GM21367 (cell line): ENCODE results near the gene CNGA2.

Experiments used
- ATAC-seq: cut with Tn5 transposase; IDR thresholded peaks from one replicate; pipeline ENCODE4 v1.9.1; 2021; ENCODE audit not compliant: unreplicated experiment

The CNGA2 gene

GRCh38 chrX:151711787-151712186, 22.8 kb upstream of the CNGA2 start:
- ATAC-seq: no peak

GRCh38 chrX:151712253-151712652, 22.3 kb upstream of the CNGA2 start:
- no peak for ATAC-seq

GRCh38 chrX:151713849-151714248, 20.7 kb upstream of the CNGA2 start:
- ATAC-seq: no peak

- no peak for ATAC-seq
These were observed 20.2 kb upstream of the CNGA2 start for GRCh38 chrX:151714362-151714761.

- no peak for ATAC-seq
These were observed 18.8 kb upstream of the CNGA2 start, which contains the start of gene FATE1 for GRCh38 chrX:151715752-151716151. TSS of gene FATE1 (plus strand) at chrX:151716035. CDS start at chrX:151716120, 85 bp downstream.

- ATAC-seq: no peak
These were observed 12.2 kb upstream of the CNGA2 start for GRCh38 chrX:151722241-151722846.

GRCh38 chrX:151723156-151723760, 11.3 kb upstream of the CNGA2 start:
- ATAC-seq: no peak

- ATAC-seq: no peak
These were observed 9.8 kb upstream of the CNGA2 start for GRCh38 chrX:151724563-151725337.

- no peak for ATAC-seq
These were observed 9.3 kb upstream of the CNGA2 start for GRCh38 chrX:151725338-151725614.

- ATAC-seq: no peak
These were observed 7.8 kb upstream of the CNGA2 start for GRCh38 chrX:151726751-151727150.

- ATAC-seq: no peak
These were observed 7.2 kb upstream of the CNGA2 start for GRCh38 chrX:151727346-151727745.

- ATAC-seq: no peak
These were observed 5.4 kb upstream of the CNGA2 start for GRCh38 chrX:151729056-151729725.

GRCh38 chrX:151735219-151735618, 673 bp downstream of the CNGA2 start:
- ATAC-seq: no peak

- no peak for ATAC-seq
These were observed 2.1 kb downstream of the CNGA2 start for GRCh38 chrX:151736685-151737084.

GRCh38 chrX:151737494-151737893, 2.9 kb downstream of the CNGA2 start:
- no peak for ATAC-seq

GRCh38 chrX:151738751-151739150, 4.2 kb downstream of the CNGA2 start:
- ATAC-seq: no peak

GRCh38 chrX:151741606-151742005, 7.1 kb downstream of the CNGA2 start:
- no peak for ATAC-seq

- no peak for ATAC-seq
These were observed 7.8 kb downstream of the CNGA2 start for GRCh38 chrX:151742311-151742710.

- no peak for ATAC-seq
These were observed 9.3 kb downstream of the CNGA2 start for GRCh38 chrX:151743651-151744470.

GRCh38 chrX:151745651-151746050, 11.1 kb downstream of the CNGA2 start:
- ATAC-seq: no peak

GRCh38 chrX:151746502-151746901, 12.0 kb downstream of the CNGA2 start:
- no peak for ATAC-seq
